22Rv1 (cell line): ENCODE data around the gene TTC13.

Experiments
- H3K27ac ChIP-seq: fragments of 450-650 bp; 2 replicates; pipeline ENCODE4 v1.5.1; 2017
- ZFX ChIP-seq: fragments of 450-650 bp; IDR thresholded peaks from 2 replicates; pipeline ENCODE4 v1.6.1; 2017; ENCODE audit warnings: antibody characterized with exemption, borderline replicate concordance
- TF ChIP-seq, protein P1 (sequence below): fragments of 450-650 bp; IDR thresholded peaks from 2 replicates; pipeline ENCODE4 v1.5.1; 2017; ENCODE audit warnings: mild to moderate bottlenecking

The TTC13 gene

DNA sequence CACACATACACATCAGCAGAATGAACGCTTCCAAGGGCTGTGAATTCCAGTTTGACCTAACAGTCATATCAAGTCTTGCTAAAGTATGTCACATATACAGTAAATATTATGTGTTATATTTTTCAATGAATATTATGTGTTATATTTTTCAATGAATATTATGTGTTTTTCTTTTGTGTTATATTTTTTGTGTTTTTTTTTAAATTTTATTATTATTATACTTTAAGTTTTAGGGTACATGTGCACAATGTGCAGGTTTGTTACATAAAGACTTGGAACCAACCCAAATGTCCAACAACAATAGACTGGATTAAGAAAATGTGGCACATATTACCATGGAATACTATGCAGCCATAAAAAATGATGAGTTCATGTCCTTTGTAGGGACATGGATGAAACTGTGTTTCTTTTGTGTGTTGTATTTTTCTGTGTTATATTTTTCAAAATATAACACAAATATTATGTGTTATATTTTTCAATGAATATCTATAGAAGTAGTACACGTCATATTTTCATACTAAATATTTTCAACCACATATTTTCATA, 35.5 kb downstream of the TTC13 start:
- no peak overlapping the region for H3K27ac ChIP-seq
- TF ChIP-seq, protein P1, sequence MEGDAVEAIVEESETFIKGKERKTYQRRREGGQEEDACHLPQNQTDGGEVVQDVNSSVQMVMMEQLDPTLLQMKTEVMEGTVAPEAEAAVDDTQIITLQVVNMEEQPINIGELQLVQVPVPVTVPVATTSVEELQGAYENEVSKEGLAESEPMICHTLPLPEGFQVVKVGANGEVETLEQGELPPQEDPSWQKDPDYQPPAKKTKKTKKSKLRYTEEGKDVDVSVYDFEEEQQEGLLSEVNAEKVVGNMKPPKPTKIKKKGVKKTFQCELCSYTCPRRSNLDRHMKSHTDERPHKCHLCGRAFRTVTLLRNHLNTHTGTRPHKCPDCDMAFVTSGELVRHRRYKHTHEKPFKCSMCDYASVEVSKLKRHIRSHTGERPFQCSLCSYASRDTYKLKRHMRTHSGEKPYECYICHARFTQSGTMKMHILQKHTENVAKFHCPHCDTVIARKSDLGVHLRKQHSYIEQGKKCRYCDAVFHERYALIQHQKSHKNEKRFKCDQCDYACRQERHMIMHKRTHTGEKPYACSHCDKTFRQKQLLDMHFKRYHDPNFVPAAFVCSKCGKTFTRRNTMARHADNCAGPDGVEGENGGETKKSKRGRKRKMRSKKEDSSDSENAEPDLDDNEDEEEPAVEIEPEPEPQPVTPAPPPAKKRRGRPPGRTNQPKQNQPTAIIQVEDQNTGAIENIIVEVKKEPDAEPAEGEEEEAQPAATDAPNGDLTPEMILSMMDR, result no peak
- no peak for TF ChIP-seq ZFX

DNA sequence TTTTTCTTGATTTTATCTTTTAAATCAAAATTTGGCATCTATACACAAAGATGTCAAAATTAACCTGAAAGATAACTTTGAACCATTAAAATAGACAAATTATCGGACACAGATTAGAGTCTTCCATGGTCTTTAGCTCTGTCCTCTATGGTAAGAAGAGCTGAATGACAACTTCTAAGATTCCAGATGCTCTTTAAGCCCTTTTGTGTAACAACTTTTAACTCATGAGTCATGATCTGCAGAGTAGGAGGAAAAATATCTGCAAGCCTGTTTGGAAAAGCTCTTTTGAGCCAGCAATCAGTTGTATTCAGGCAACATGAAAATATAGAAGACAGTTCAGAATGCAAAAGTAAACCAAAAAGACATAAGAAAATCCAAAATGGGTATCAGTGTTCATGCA, 37.8 kb downstream of the TTC13 start:
- TF ChIP-seq ZFX, result no peak
- TF ChIP-seq, protein P1, result no peak
- H3K27ac ChIP-seq, result no peak overlapping the region

DNA sequence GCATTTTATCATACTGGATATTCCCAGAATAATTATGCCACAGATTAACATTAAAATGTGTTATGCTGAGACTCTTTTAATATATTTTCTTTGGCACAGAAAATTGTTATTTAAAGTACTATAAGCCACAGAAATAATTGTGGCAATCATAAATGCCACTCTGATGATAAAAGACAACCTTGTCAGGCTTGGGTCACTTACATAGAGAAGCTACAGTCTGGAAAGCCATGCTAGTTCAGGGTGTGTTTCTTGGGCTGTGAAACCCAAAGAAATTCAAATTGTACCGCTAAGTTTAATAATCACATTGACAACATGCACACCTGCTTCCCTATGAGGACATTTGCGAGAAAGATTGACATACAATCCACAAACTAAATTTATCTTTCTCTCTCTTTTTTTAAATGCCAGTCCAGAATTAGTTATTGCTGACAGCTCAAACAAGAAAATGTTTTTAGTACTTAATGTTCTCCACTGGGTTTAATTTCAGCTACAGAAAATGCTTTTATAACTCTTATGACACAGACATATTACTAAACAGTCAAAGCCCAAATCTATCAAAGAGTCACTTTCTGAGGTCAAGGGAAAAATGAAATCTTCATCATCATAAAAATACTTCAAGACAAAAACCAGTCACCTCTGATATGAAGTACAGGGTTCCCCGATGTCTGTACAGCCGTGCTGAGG, 38.7 kb downstream of the TTC13 start:
- H3K27ac ChIP-seq, result no peak overlapping the region
- no peak for TF ChIP-seq ZFX
- TF ChIP-seq, protein P1, result no peak

DNA sequence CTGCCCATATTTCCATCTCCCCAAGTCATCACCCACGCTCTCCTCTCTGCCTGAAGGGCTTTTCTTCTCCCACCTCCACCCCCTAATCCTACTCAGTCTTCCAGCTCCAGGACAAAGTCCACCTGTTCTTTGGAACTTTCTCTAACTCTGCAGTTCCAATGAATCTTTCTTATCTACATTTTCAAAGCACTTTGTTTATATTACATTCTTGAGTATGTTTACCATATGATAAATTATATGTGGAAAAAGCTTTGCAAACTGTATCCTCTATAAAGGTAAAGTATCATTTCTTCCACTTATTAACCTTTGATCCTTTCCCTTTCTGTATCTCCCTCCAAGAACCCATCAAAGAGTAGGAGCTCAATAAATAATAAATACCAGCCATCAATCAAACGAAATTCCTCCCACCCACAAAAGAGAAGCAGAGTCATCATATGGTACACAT, 39.7 kb downstream of the TTC13 start:
- TF ChIP-seq, protein P1, result no peak
- TF ChIP-seq ZFX, result no peak
- no peak overlapping the region for H3K27ac ChIP-seq

DNA sequence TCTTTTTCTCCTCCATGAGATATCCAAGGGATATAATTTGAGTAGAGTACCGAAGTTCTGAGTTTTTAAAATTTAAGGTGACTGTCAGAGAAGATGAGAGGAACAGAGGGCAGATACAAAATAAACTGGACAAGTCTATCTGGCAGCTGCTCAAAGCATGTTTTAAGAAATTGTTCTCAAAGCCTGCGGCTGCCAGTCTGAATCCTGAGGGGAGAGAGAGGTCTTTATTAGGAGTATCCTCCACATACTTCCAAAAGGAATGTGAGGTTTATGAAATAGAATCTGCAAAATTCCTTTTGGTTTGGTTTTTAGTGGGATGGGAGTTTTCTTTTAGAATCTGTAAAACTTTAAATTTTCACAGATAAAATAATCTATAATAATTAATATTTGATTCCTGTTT, 41.3 kb downstream of the TTC13 start:
- TF ChIP-seq, protein P1, result no peak
- no peak for TF ChIP-seq ZFX
- no peak overlapping the region for H3K27ac ChIP-seq

DNA sequence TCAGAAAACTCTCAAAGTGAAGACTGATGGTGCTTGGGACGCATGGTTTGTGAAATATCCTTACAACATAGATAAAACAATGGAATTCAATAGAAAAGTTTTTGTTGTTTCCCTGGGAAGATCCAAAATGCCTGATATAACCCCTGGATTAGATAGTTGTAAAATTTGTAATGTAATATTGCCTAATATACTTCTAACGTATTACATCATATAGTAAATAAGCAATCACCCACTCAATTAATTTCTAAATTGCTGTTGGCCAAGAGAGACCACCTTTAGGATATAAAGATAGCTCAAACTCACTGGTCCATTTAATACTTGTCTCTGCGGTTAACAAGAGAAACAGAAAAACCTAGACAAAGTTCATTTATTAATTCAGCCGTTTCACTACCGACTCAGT, 42.2 kb downstream of the TTC13 start:
- H3K27ac ChIP-seq, result no peak overlapping the region
- TF ChIP-seq, protein P1, result no peak
- TF ChIP-seq ZFX, result no peak

DNA sequence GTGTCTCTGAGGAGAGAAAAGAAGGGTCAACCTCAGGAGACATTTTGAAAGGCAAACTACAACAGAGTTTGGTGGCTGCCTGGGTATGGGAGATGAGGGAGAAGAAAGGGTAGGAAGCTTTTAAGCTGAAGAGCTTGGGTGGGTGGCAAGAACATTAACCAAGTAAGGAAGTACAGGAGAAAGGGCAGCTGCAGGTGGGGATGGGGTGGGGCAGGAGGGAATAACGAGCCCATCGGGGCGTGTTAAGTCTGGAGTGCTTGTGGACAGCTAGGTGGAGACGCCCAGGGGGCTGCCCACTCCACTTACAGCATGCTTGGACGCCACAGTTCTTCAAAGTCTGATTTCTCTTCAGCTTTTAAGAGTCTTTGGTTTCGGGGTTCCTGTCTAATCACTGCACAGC, 42.8 kb downstream of the TTC13 start:
- TF ChIP-seq, protein P1, result no peak
- no peak overlapping the region for H3K27ac ChIP-seq
